ENCODE measurements around the gene RHOG. TPM values are rescaled to one million over a fixed set of nuclear protein-coding genes. Genes with fewer than 3 reads are reported as not detected.

Gene RHOG
- total and polyA plus RNA-seq, 9 of the 15 experiments (the other 6 are each of a cell fraction or from before 2014, with no cell fraction given): 22.6 to 162 (median 80.3) TPM

DNA sequence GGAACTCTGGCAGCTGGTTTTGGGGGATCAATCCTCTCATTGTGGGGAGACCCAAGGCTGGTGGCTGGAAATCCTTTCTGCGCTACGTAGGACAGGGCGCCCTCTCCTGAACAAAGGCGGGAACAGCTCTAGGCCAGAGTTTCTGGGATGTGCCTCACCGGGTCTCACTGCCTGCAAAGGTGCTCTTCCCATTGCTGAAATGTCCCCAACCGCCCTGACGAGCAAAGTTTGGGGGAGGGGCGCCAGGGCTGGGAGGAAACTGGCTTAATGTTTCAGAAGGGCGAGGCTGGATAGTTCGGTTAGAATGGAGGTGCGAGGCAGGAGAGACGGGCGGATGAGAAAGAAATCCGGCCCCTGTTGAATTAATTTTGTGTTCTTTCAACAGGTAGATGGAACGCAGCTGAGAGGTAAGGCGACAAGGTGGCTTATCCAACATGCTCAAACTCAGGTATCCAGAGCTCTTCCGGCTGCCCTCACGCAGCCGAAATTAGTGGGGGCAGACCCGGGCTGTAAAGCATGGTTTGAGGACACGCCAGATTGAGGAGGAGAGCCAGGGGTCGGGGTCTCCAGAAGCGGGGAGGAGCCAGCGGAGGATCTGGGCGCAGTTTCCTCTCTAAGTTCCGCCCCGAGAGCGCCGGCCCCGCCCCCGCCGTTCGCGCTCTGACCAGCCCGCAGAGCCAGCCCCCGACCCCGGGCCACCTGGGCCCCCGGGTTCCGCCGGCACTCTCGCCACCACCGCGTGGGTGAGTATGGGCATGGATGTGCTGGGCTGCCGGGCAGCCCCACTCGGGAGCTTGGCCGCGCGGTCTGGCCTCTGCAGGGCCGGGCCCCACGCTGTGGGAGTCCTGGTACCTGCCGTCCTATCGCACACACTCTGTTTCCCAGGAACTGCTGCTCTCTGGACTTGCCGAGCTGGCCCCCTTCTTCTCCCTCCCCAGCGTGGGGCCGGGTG, 32.6 kb downstream of the RHOG start, which contains the start of gene PGAP2 (continued):
- TF ChIP-seq SMAD1 (IDR thresholded peaks at IDR 0.05; ENCODE audit: low read depth, low read length, partially characterized antibody): no peak
- TF ChIP-seq C11orf30 (IDR thresholded peaks at IDR 0.05; ENCODE audit: low read depth): no peak
- TF ChIP-seq EP400 (IDR thresholded peaks at IDR 0.05): 0 out of 2 replicates have a peak, but pooled peaks have one; percentile 45
- peak; percentile 47; the same call in 1 of the 2 replicates for TF ChIP-seq JUND (IDR thresholded peaks at IDR 0.05; ENCODE audit: borderline replicate concordance, low read depth, low read length)
- no peak for TF ChIP-seq JUND (tag; IDR thresholded peaks at IDR 0.05; ENCODE audit: borderline replicate concordance, low read depth, low read length)
- no peak for TF ChIP-seq NFXL1 (CRISPR knock-in tag; IDR thresholded peaks at IDR 0.05)
- peak; percentile 46 for TF ChIP-seq POLR2A (conservative IDR thresholded peaks at IDR 0.05)
- no peak for TF ChIP-seq KAT7 (CRISPR knock-in tag; IDR thresholded peaks at IDR 0.05; ENCODE audit: borderline replicate concordance)
- TF ChIP-seq, protein P1, sequence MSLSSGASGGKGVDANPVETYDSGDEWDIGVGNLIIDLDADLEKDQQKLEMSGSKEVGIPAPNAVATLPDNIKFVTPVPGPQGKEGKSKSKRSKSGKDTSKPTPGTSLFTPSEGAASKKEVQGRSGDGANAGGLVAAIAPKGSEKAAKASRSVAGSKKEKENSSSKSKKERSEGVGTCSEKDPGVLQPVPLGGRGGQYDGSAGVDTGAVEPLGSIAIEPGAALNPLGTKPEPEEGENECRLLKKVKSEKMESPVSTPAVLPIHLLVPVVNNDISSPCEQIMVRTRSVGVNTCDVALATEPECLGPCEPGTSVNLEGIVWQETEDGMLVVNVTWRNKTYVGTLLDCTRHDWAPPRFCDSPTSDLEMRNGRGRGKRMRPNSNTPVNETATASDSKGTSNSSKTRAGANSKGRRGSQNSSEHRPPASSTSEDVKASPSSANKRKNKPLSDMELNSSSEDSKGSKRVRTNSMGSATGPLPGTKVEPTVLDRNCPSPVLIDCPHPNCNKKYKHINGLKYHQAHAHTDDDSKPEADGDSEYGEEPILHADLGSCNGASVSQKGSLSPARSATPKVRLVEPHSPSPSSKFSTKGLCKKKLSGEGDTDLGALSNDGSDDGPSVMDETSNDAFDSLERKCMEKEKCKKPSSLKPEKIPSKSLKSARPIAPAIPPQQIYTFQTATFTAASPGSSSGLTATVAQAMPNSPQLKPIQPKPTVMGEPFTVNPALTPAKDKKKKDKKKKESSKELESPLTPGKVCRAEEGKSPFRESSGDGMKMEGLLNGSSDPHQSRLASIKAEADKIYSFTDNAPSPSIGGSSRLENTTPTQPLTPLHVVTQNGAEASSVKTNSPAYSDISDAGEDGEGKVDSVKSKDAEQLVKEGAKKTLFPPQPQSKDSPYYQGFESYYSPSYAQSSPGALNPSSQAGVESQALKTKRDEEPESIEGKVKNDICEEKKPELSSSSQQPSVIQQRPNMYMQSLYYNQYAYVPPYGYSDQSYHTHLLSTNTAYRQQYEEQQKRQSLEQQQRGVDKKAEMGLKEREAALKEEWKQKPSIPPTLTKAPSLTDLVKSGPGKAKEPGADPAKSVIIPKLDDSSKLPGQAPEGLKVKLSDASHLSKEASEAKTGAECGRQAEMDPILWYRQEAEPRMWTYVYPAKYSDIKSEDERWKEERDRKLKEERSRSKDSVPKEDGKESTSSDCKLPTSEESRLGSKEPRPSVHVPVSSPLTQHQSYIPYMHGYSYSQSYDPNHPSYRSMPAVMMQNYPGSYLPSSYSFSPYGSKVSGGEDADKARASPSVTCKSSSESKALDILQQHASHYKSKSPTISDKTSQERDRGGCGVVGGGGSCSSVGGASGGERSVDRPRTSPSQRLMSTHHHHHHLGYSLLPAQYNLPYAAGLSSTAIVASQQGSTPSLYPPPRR (CRISPR knock-in tag; IDR thresholded peaks at IDR 0.05; ENCODE audit: borderline replicate concordance): 0 out of 2 replicates have a peak, but pooled peaks have one; percentile 27
- TF ChIP-seq RBFOX2 (IDR thresholded peaks at IDR 0.05; ENCODE audit: low read depth, low read length): peak; percentile 60
- no peak for TF ChIP-seq GTF2E2 (tag; IDR thresholded peaks at IDR 0.05)
- TF ChIP-seq BHLHE40 (IDR thresholded peaks at IDR 0.05; ENCODE audit: low read length): 0 out of 2 replicates have a peak, but pooled peaks have one; percentile 42
- TF ChIP-seq, protein P2, sequence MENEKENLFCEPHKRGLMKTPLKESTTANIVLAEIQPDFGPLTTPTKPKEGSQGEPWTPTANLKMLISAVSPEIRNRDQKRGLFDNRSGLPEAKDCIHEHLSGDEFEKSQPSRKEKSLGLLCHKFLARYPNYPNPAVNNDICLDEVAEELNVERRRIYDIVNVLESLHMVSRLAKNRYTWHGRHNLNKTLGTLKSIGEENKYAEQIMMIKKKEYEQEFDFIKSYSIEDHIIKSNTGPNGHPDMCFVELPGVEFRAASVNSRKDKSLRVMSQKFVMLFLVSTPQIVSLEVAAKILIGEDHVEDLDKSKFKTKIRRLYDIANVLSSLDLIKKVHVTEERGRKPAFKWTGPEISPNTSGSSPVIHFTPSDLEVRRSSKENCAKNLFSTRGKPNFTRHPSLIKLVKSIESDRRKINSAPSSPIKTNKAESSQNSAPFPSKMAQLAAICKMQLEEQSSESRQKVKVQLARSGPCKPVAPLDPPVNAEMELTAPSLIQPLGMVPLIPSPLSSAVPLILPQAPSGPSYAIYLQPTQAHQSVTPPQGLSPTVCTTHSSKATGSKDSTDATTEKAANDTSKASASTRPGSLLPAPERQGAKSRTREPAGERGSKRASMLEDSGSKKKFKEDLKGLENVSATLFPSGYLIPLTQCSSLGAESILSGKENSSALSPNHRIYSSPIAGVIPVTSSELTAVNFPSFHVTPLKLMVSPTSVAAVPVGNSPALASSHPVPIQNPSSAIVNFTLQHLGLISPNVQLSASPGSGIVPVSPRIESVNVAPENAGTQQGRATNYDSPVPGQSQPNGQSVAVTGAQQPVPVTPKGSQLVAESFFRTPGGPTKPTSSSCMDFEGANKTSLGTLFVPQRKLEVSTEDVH (IDR thresholded peaks at IDR 0.05; ENCODE audit: low read depth, partially characterized antibody): peak; percentile 56
- TF ChIP-seq NUFIP1 (IDR thresholded peaks at IDR 0.05; ENCODE audit: partially characterized antibody): no peak
- no peak for TF ChIP-seq TCFL5 (CRISPR knock-in tag; conservative IDR thresholded peaks at IDR 0.05)
- peak in 1 of 2 experiments; percentile 69; a peak in 2 of 4 replicates for TF ChIP-seq MAZ (CRISPR knock-in tag; conservative IDR thresholded peaks at IDR 0.05 in 1 of 2, IDR thresholded peaks at IDR 0.05 in 1 of 2)
- TF ChIP-seq PATZ1 (CRISPR knock-in tag; IDR thresholded peaks at IDR 0.05; ENCODE audit: borderline replicate concordance): no peak

All from K562 (cell line).